ENCODE results near the gene PRKAR2B.

Gene PRKAR2B

GRCh38 chr7:107069457-107069856 lies 25.0 kb downstream of the PRKAR2B start:
- Histone ChIP-seq H3K27ac (no peak overlapping the region), H3K27me3 (no peaks in the 10 kb centered on the region), H3K9me3 (no peaks in the 10 kb centered on the region), H3K4me1 (ENCODE audit: control insufficient read depth in 1 of 2, insufficient read depth in 1 of 2, low read depth in 1 of 2, low read length in 1 of 2) (no peaks in the 10 kb centered on the region), H3K4me3 (ENCODE audit: low read depth in 1 of 2, low read length in 1 of 2) (no peak overlapping the region), H3K36me3 (no peaks in the 10 kb centered on the region)
- no peak for TF ChIP-seq CTCF (IDR thresholded peaks at IDR 0.05)

DNA sequence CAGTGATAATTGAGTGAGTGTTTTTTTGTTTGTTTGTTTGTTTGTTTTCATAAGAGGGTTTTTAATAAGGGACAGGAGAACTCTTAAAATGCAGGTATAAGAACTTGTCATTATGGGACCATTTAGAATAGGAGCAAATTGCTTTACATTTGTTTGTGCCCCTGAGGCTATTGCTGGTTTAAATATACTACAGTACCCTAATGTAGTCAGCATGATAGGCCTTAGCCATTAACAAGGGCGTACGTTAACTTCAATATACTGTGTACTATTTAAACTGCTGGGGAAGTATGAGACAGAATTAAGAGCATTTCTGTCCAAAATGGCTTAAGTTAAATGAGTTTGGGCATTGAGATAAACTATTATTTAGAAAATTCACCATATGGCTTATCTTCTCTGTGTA lies 26.2 kb downstream of the PRKAR2B start:
- no peak overlapping the region for H3K4me3 ChIP-seq (ENCODE audit: low read depth in 1 of 2, low read length in 1 of 2)
- no peak for TF ChIP-seq CTCF (IDR thresholded peaks at IDR 0.05)
- H3K36me3 ChIP-seq = no peaks in the 10 kb centered on the region
- H3K27me3 ChIP-seq = no peaks in the 10 kb centered on the region
- H3K4me1 ChIP-seq (ENCODE audit: control insufficient read depth in 1 of 2, insufficient read depth in 1 of 2, low read depth in 1 of 2, low read length in 1 of 2) = no peaks in the 10 kb centered on the region
- no peak overlapping the region for H3K27ac ChIP-seq
- no peaks in the 10 kb centered on the region for H3K9me3 ChIP-seq

- H3K4me1 ChIP-seq (ENCODE audit: control insufficient read depth in 1 of 2, insufficient read depth in 1 of 2, low read depth in 1 of 2, low read length in 1 of 2) = no peaks in the 10 kb centered on the region
- no peak overlapping the region for H3K4me3 ChIP-seq (ENCODE audit: low read depth in 1 of 2, low read length in 1 of 2)
- no peak for TF ChIP-seq CTCF (IDR thresholded peaks at IDR 0.05)
- H3K36me3 ChIP-seq = no peaks in the 10 kb centered on the region
- H3K27ac ChIP-seq = no peak overlapping the region
- no peaks in the 10 kb centered on the region for H3K9me3 ChIP-seq
- no peaks in the 10 kb centered on the region for H3K27me3 ChIP-seq
Observed at GRCh38 chr7:107071129-107071528, 26.6 kb downstream of the PRKAR2B start.

DNA sequence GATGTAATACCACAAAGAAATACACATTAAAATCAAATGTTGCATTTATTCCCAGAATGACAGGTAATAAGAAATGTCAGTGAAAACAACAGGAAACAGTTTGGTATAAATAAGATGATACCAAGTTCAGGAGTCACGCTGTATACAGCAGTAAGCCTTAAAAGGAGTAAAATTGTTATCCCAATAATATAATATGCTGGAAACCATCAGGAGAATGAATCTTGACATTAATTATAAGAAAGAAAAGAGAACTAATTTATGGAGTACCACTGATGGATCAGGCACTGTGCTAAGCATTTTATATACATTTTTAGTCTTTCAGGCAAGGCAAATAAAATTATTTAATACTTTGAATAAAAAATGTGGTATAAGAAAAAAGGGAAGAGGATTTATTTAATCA lies 27.6 kb downstream of the PRKAR2B start:
- peaks cover 0 to 4% of the 10 kb centered on the region in 2 experiments for H3K4me1 ChIP-seq (ENCODE audit: control insufficient read depth in 1 of 2, insufficient read depth in 1 of 2, low read depth in 1 of 2, low read length in 1 of 2)
- H3K36me3 ChIP-seq = no peaks in the 10 kb centered on the region
- H3K27me3 ChIP-seq = no peaks in the 10 kb centered on the region
- H3K27ac ChIP-seq = no peak overlapping the region
- TF ChIP-seq CTCF (IDR thresholded peaks at IDR 0.05) = no peak
- H3K4me3 ChIP-seq (ENCODE audit: low read depth in 1 of 2, low read length in 1 of 2) = no peak overlapping the region
- no peaks in the 10 kb centered on the region for H3K9me3 ChIP-seq

- Histone ChIP-seq H3K4me1 (ENCODE audit: control insufficient read depth in 1 of 2, insufficient read depth in 1 of 2, low read depth in 1 of 2, low read length in 1 of 2) (peaks cover 0 to 24% of the 10 kb centered on the region in 2 experiments), H3K27me3 (no peaks in the 10 kb centered on the region), H3K36me3 (no peaks in the 10 kb centered on the region), H3K27ac (no peak overlapping the region), H3K9me3 (no peaks in the 10 kb centered on the region), H3K4me3 (ENCODE audit: low read depth in 1 of 2, low read length in 1 of 2) (no peak overlapping the region)
- no peak for TF ChIP-seq CTCF (IDR thresholded peaks at IDR 0.05)
Observed at GRCh38 chr7:107075863-107076574, 31.5 kb downstream of the PRKAR2B start.

Measured in neutrophil (primary cell).